GM12892 (cell line): ENCODE results near the gene UST.

Experiments used
- POLR2A ChIP-seq: IDR thresholded peaks from 2 replicates; pipeline ENCODE4 v1.6.1; 2011; ENCODE audit warnings: low read depth, low read length, control low read depth
- POLR2AphosphoS5 ChIP-seq: IDR thresholded peaks from 2 replicates; pipeline ENCODE4 v1.6.1; 2011; ENCODE audit warnings: low read depth, low read length, control low read depth

GRCh38 chr6:148855744-148856143, 108.9 kb downstream of the UST start:
- TF ChIP-seq POLR2A = no peak
- no peak for TF ChIP-seq POLR2AphosphoS5
